Heart right ventricle (tissue), 16 donors: Measurements from ENCODE around the gene ASCC1. TPM values are rescaled to one million over a fixed set of nuclear protein-coding genes. Genes with fewer than 3 reads are reported as not detected.

Experiments used
- ATAC-seq, 8 donors: fragments of 200-7000 bp; cut with Tn5 transposase; one replicate each; pipeline ENCODE4 v1.9.1; 2020; ENCODE audit warnings: mild to moderate bottlenecking in 8 of 8, moderate library complexity in 8 of 8, moderate number of reproducible peaks in 1 of 8
- DNase-seq, 2 donors: peaks; one replicate each; pipeline ENCODE4 v3.0.0-alpha.2; 2020
- H3K27ac ChIP-seq, 10 donors: fragments of 200-600 bp; sonication (generic) in 2 of 10; one replicate each; pipeline versions ENCODE4 v1.5.0 to v1.8.0; 2020 to 2022; ENCODE audit warnings: mild to moderate bottlenecking in 3 of 10
- H3K27me3 ChIP-seq, 7 donors: fragments of 200-600 bp; one replicate each; pipeline ENCODE4 v1.8.0; 2021 to 2022; ENCODE audit warnings: mild to moderate bottlenecking in 2 of 7
- H3K36me3 ChIP-seq, 9 donors: fragments of 200-600 bp; sonication (generic) in 1 of 9; one replicate each; pipeline versions ENCODE4 v1.5.0 to v1.8.0; 2020 to 2022; ENCODE audit warnings: mild to moderate bottlenecking in 2 of 9
- H3K4me1 ChIP-seq, 9 donors: fragments of 200-600 bp; sonication (generic) in 1 of 9; one replicate each; pipeline versions ENCODE4 v1.5.0 to v1.8.0; 2020 to 2022; ENCODE audit warnings: mild to moderate bottlenecking in 4 of 9
- H3K4me3 ChIP-seq, 10 donors: fragments of 200-600 bp; sonication (generic) in 2 of 10; one replicate each; pipeline versions ENCODE4 v1.5.0 to v1.8.0; 2020 to 2022; ENCODE audit warnings: mild to moderate bottlenecking in 7 of 10, moderate library complexity in 2 of 10
- H3K9me3 ChIP-seq, 11 donors: fragments of 200-600 bp in 10 of 11; sonication (generic) in 2 of 11; one replicate each; pipeline versions ENCODE4 v1.5.0 to v1.8.0; 2013 to 2022; ENCODE audit warnings: mild to moderate bottlenecking in 2 of 11, control low read depth in 1 of 11, moderate library complexity in 1 of 11
- WGBS, 2 donors: extraction: QIAGEN DNeasy Blood & Tissue Kit; methylation state at CpG; one replicate each; pipeline ENCODE4 v1.1.7; 2013; ENCODE audit warnings: inconsistent platforms in 1 of 2; 5-methylcytosine and 5-hydroxymethylcytosine counted together
- intact Hi-C, 10 donors: fragments of 100-400 bp; cut with DNase I; formaldehyde crosslinking; loops; one replicate each; pipeline versions ENCODE4 v1.11.1 to v1.14.2; 2022
- polyA plus RNA-seq, 2 donors: library from polyadenylated mRNA; stranded (reverse); fragments of 200-250 nt; gene quantifications; one replicate each; pipeline ENCODE4 v1.2.3, GENCODE V29; 2013
- total RNA-seq, 10 donors: library from RNA; stranded (reverse); fragmentation: NEBNext Ultra II Directional in 3 of 10; extraction: Animal tissue kit (Norgen Biotek cat#: 25700) in 3 of 10; gene quantifications; one replicate each; pipeline versions ENCODE4 v1.2.1 to v1.2.4, GENCODE V29; 2021 to 2023
- TF ChIP-seq, protein P1 (sequence below), 9 donors: fragments of 200-600 bp; sonication (generic) in 2 of 9; IDR thresholded peaks; one replicate each; pipeline versions ENCODE4 v1.5.0 to v1.8.0; 2021 to 2022; ENCODE audit warnings: antibody characterized with exemption in 9 of 9, mild to moderate bottlenecking in 5 of 9, moderate library complexity in 1 of 9
- donor health status: Arrhythmogenic right ventricular cardiomyopathy.
- donor health status: ischemic (EF 13 %, LVEDD 7.1; RV severe dilation, severe dysfunction).
- donor health status: healthy with polysubstance abuse.
- donor health status: DM: no; HTN: yes; CAD: no.
- donor health status: DM: no; HTN: no; CAD: no.
- donor health status: ischemic (EF 25% LVEDD 6.9; RV normal size, moderate dysfunction).
- donor health status: ischemic (EF 25% LVEDD 5.7; RV mildly dilated, moderate dysfunction).
- donor health status: healthy.
- donor health status: DM: yes; HTN: yes; CAD: no.
- donor health status: Ischemic cardiomyopathy.
- donor health status: ischemic (EF 35%, LVEDD 5.7; RV mildly dilated, moderate dysfunction).
- donor health status: nonischemic (EF 11% LVEDD 7.7; RV severe dilation, severe dysfunction).
- donor health status: DM: yes; HTN: yes; CAD: no.
- donor health status: PGD.
- donor health status: ischemic (EF 29% LVEDD 5.4; RV normal size, mild dysfunction).
- donor health status: nonischemic (EF 23%, LVEDD 6.1; RV moderate dilation, normal function).

The ASCC1 gene
- total and polyA plus RNA-seq, 12 donors, result 8.4 to 40.5 (median 33.0) TPM

DNA sequence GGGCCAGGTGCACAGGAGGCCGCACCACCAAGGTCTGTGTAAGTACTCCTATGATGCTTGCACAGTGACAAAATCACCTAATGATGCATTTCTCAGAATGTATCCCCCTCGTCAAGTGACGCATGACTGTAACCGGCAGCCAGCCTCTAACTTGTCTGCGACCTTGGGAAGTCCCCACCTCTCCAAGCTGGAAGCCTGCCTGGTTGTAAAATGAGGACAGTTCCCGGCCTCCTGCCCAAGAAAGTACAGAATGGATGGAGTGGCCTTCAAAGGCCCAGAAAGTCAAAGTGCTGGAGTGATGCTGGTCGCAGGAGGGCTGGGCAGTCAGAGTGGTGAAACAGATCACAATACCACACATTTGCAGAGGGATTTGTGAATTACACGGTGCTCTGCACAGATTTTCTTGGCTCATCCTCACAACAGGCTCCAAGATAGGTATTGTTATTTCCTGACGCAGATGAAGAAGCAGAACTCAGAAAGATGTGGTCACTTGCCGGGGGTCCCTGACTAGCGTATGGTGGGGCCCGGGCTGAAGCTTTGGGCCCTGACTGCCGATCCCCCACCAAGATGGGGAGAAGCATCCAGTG is 150.5 kb downstream of the ASCC1 start:
- Histone ChIP-seq H3K27ac (peak overlapping the region in 3 of 10 donors; percentile 16 to 48 (median 33)), H3K4me3 (no peak overlapping the region), H3K36me3 (peaks cover 0 to 4% (median 0%) of the 10 kb centered on the region in 9 donors), H3K9me3 (no peaks in the 10 kb centered on the region), H3K4me1 (peaks cover 0 to 43% (median 29%) of the 10 kb centered on the region in 9 donors), H3K27me3 (no peaks in the 10 kb centered on the region)
- 69 to 72% methylated on average over 13 of the region's 13 CpGs for WGBS, 2 donors
- intact Hi-C loops, result loop anchor here in 2 of 10 donors (10.0 kb wide), 2 partner anchors 149 to 159 kb away; partner anchors contain the start of genes ANAPC16 (in 1 of the 2) and ASCC1 (in 1 of the 2)
- TF ChIP-seq, protein P1, sequence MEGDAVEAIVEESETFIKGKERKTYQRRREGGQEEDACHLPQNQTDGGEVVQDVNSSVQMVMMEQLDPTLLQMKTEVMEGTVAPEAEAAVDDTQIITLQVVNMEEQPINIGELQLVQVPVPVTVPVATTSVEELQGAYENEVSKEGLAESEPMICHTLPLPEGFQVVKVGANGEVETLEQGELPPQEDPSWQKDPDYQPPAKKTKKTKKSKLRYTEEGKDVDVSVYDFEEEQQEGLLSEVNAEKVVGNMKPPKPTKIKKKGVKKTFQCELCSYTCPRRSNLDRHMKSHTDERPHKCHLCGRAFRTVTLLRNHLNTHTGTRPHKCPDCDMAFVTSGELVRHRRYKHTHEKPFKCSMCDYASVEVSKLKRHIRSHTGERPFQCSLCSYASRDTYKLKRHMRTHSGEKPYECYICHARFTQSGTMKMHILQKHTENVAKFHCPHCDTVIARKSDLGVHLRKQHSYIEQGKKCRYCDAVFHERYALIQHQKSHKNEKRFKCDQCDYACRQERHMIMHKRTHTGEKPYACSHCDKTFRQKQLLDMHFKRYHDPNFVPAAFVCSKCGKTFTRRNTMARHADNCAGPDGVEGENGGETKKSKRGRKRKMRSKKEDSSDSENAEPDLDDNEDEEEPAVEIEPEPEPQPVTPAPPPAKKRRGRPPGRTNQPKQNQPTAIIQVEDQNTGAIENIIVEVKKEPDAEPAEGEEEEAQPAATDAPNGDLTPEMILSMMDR (IDR thresholded peaks at IDR 0.05), result no peak
- peak in 7 of 8 donors; percentile 14 to 65 (median 55) for ATAC-seq
- no peak for DNase-seq

DNA sequence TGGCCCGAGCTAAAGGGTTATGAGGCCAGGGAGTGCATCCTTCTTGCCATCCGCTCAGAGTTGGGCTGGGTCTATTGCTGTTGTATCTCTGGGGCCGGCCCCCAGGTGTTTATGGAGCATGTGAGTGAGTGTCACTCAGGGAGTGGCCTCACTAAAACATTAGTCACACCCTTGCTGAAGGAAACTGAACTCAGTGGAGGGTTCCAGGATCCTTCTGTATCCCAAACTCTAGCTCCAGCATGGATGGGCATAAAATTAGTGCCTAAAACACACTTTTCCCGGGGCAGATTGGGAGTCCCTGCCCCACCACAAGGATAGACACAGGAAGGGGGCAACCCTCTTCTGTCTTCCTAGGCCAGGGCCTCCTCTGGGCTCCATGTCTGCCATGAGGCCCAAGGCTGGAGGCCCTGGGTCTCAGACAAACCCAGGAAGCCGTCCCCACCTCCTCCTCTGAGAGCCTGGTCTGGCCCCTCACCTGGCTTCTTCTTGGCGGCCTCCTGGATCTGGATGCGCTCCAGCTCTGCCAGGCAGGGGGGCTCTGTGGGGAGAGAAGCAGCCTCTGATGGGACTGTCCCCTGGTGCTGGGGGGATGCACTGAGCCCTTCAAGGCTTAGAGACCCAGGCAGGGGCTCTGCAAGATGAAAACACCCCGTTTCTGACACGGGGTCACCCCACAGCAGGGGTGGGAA is 152.2 kb downstream of the ASCC1 start:
- intact Hi-C loops, result loop anchor here in 2 of 10 donors (10.0 kb wide), 2 partner anchors 151 to 161 kb away; partner anchors contain the start of genes ANAPC16 (in 1 of the 2) and ASCC1 (in 1 of the 2)
- H3K4me3 ChIP-seq, result no peak overlapping the region
- H3K27me3 ChIP-seq, result no peaks in the 10 kb centered on the region
- H3K9me3 ChIP-seq, result no peaks in the 10 kb centered on the region
- TF ChIP-seq, protein P1 (IDR thresholded peaks at IDR 0.05), result no peak
- peaks cover 0 to 4% (median 0%) of the 10 kb centered on the region in 9 donors for H3K36me3 ChIP-seq
- 83 to 86% methylated on average over 9 of the region's 9 CpGs for WGBS, 2 donors
- no peak for ATAC-seq
- no peak for DNase-seq
- no peak overlapping the region for H3K27ac ChIP-seq
- H3K4me1 ChIP-seq, result peaks cover under 1 to 37% (median 24%) of the 10 kb centered on the region in 9 donors

DNA sequence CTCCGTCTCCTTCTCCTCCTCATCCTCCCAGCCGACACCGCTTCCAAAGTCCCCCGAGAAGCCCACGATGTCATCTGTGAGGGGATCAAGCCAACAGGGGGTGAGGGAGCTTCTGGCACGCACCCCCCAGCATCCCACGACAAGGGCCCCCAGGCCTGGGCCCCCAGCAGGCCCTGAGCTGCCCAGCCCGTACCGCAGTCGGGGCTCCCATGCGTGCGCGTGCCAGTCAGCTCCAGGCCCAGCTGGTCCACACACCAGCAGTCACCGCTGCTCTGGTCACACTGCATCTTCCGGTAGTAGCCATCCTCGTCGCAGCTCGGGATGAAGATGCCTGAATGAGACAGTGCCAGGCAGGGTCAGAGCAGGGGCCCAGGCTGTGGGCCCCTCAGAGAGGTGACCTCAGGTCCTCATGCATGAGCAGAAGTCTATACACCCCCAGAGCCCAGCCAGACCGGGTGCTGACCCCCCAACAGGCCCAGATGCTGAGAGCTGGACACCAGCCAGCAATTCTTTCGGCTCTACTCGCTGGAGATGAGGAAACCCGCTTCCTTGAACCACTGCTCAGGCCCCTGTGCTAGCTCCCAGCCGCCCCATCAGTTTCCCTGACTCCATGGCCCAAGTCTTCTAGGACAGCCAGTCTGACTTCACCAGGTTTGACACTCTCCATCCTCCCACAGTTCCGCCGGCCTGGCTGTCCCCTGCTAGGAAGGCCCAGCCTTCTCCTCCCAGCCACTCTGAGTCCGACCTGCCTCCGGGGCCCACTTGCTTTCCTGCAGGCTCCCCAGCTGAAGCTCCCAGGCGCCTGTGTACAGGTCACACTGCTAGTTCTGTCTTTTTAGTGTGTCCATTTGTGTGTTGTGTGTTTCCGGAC is 153.0 kb downstream of the ASCC1 start:
- DNase-seq, result no peak
- WGBS, 2 donors, result 93 to 94% methylated on average over 29 of the region's 29 CpGs

More for the DNA sequence above, 153.0 kb downstream of the ASCC1 start:
- intact Hi-C loops, result loop anchor here in 2 of 10 donors (10.0 kb wide), 2 partner anchors 152 to 162 kb away; partner anchors contain the start of genes ANAPC16 (in 1 of the 2) and ASCC1 (in 1 of the 2)
- Histone ChIP-seq H3K27me3 (no peaks in the 10 kb centered on the region), H3K27ac (no peak overlapping the region), H3K4me1 (peaks cover 2 to 39% (median 20%) of the 10 kb centered on the region in 9 donors), H3K36me3 (peaks cover 0 to 4% (median 0%) of the 10 kb centered on the region in 9 donors), H3K9me3 (no peaks in the 10 kb centered on the region), H3K4me3 (no peak overlapping the region)
- TF ChIP-seq, protein P1 (IDR thresholded peaks at IDR 0.05), result no peak
- no peak for ATAC-seq
